Activated CD4-positive, alpha-beta T cell treated with anti-CD3 and anti-CD28 coated beads, Interleukin-2, amount 50 U/mL, for 24 hours (primary cell): ENCODE data around the gene METTL9.
"Not testable (repeated sequence)": the region's sequence is repeated elsewhere in the genome, so short reads cannot be mapped to it uniquely, and the experiment has no call there.

Experiments
- DNase-seq, 2 donors: peaks; one replicate each; pipeline ENCODE4 v3.0.0-alpha.2; 2020; ENCODE audit warnings: low read depth in 1 of 2, low spot score in 1 of 2

METTL9 gene

DNA sequence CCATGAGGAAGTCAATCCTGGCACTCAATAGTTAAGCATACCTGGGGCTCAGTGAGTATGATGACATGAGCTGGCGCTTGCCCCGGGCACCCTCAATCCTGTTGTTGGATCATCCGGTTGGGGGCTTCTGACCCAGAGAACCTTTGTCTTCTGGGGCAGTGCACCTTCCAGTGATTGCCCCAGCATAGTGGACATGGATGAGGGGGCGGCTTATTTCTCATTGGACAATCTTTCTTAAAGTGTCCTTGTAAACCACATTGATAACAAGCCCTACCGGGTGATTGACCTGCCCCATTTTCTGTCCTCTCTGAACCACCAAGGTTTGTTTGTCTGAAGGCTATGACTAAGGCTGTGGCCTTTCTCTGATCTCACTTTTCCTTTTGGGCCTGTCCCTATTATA is 34.8 kb downstream of the METTL9 start:
- DNase-seq: no peak

DNA sequence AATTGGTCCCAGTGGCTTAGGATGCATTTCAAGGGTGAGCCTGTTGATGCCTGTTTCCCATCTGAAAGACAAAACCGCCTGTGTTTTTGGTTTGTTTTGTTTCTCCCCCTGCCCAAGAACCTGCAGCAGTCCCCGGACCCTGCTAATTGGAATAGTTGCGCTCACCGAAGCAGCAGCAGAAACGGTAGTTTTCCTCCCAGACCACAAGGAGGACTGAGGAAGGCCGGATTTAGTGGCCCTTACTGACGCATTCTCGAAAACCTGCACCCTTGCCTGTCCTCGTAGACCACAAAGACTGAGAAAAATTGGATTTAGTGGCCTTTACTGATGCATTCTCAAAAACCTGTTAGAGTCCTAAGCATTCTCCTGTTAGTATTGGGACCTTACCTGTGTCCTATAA is 36.3 kb downstream of the METTL9 start:
- DNase-seq: not testable (repeated sequence)

DNA sequence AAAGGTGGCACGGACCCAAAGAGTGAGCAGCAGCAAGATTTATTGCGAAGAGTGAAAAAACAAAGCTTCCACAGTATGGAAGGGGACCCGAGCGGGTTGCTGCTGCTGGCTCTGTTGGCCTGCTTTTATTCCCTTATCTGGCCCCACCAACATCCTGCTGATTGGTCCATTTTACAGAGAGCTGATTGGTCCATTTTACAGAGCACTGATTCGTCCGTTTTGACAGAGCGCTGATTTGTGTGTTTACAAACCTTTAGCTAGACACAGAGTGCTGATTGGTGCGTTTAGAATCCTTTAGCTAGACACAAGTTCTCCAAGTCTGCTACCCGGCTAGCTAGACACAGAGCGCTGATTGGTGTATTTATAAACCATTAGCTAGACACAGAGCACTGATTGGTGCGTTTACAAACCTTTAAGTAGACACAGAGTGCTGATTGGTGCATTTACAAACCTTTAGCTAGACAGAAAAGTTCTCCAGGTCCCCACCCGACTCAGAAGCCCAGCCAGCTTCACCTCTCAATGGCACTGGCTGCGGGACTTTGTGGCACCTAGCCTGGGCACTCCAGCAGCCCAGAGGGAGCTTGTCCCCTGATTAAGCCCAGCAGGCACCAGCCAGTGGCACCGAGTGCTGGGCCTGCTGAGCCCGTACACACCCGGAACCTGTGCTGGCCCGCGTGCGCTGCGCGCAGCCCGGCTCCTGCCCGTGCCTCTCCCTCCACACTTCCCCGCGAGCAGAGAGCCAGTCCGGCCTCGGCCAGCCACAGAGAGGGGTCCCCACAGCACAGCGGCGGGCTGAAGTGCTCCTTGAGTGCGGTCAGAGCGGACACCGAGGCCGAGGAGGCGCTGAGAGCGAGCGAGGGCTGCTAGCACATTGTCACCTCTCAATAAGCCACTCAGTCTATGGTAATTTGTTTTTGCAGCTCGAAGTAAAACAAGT is 37.9 kb downstream of the METTL9 start:
- DNase-seq: no peak

DNA sequence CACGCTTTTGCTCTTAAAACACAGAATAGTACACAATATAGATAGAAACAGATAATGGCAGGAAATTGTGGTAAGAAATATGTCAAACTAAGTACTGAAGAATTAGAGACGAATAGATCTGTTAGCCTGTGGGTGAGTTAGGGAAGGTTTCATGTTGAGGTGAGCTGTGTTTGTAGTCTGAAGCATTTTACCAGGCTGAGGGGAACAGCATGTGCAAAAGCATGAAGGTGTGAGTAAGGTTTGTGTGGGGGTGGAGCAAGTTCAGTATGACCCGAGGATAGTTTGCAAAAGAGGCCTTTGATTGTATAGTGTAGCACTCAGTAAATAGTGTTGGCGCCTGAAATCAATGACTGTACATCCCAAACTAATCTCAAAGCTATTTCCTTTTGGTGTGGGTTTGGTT is 39.2 kb downstream of the METTL9 start:
- DNase-seq: no peak

- DNase-seq: no peak
Observed at GRCh38 chr16:21639493-21639892, 40.1 kb downstream of the METTL9 start.

GRCh38 chr16:21641916-21642315 is 42.5 kb downstream of the METTL9 start:
- no peak for DNase-seq

GRCh38 chr16:21642861-21643260 is 43.5 kb downstream of the METTL9 start:
- DNase-seq: no peak

GRCh38 chr16:21643785-21644184 is 44.4 kb downstream of the METTL9 start:
- DNase-seq: no peak

DNA sequence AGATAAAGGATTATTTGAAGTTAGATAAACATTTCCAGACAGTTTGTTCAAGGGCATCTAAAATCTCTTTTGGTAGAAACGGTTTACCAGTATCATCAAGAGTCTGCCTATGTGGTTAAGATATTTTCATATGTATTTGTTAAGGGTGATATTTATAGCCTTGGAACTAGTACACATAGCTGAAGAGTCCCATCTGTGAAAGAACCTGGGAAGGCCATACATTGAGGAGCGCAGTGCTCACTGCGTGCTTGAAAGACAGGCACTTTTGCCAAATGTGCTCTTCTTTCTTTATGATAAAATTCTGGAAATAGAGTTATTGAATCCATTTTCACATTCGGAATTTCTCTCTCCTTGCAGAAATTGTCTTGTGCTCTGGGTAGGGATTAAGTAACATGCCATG is 45.3 kb downstream of the METTL9 start:
- no peak for DNase-seq

DNA sequence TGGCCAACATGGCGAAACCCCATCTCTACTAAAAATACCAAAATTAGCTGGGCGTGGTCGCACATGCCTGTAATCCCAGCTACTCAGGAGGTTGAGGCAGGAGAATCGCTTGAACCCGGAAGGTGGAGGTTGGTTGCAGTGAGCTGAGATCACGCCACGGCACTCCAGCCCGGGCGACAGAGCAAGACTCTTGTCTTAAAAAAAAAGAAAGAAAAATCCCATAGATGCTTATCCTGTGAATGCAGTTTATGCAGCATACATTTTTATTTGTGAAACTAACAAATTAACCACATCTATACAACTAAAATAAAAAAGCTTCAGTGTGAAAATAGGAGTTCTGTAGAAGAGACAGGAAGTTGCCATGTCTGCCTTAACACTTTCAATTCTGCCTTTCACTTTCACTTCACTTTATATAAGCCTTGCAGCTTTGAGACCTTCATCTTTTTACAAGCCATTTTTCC is 45.9 kb downstream of the METTL9 start:
- DNase-seq: no peak

DNA sequence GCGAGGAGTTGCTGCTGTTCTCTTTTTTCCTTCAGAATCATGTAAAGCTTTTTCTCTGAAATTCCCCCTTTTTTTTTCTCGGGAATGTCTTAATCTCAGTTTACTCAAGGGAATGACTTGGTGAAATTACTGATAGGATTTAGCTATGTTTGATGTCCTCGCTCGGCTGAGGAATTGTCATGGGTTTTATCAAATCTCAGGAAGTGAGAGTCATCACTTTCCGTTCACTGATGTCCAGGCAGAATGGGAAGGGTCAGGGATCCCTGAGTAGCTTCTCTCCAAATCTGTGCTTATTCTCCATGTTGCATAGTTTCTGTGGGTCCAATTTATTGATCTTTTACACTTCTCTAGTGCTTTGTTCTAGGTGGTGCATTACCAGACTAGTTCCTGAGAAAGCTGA is 46.7 kb downstream of the METTL9 start:
- DNase-seq: no peak

DNA sequence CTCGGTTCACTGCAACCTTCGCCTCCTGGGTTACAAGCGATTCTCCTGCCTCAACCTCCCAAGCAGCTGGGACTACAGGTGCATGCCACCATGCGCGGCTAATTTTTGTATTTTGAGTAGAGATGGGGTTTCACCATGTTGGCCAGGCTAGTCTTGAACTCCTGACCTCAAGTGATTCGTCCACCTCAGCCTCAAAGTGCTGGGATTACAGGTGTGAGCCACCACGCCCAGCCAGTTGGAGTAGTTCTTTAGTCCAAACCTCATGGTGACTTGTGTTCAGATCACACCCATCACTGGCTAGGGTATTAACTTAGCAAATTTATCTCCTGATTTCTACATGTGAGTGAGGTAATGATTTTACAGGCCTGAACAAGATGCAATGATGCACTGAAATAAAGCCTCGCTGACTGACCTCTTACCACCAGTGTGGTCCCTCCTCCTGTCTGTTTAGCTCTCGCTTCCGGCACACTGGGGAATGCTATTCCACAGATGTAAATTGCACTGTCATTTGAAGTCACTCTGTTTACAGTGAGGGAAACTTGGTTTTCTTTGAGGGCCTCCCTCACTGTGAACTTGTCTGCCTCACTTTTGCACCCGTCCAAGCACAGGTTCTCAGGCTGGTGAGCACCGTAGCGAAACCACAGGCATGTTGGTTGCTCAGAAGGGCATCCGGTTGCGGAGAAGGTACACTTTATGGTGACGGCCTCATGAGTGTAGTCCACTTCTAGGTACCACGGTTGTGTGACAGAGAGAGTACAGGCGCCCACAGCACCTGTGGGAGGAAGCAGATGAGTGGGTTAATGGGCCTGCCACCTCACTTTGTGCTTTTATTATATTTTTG is 47.6 kb downstream of the METTL9 start:
- peak; percentile 32 to 62 for DNase-seq

- DNase-seq: no peak
Observed at GRCh38 chr16:21647562-21648164, 48.3 kb downstream of the METTL9 start.

DNA sequence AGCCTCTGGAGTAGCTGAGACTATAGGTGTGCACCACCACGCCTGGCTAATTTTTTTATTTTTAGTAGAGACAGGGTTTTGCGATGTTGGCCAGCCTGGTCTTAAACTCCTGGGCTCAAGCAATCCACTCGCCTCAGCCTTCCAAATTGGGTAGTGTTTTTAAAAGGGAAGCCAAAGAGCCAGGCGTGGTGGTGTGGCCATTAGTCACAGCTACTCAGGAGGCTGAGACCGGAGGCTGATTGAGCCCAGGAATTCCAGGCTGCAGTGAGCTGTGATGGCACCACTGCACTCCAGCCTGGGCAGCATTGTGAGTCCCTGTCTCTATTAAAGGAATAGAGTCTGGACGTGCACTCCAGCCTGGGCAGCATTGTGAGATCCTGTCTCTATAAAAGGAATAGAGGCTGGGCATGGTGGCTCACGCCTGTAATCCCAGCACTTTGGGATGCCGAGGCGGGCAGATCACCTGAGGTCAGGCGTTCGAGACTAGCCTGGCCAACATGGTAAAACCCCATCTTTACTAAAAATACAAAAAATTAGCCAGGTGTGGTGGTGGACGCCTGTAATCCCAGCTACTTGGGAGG is 50.5 kb downstream of the METTL9 start:
- not testable (repeated sequence) for DNase-seq

- DNase-seq: no peak
Observed at GRCh38 chr16:21650521-21650920, 51.1 kb downstream of the METTL9 start.

- no peak for DNase-seq
Observed at GRCh38 chr16:21651515-21651914, 52.1 kb downstream of the METTL9 start.

DNA sequence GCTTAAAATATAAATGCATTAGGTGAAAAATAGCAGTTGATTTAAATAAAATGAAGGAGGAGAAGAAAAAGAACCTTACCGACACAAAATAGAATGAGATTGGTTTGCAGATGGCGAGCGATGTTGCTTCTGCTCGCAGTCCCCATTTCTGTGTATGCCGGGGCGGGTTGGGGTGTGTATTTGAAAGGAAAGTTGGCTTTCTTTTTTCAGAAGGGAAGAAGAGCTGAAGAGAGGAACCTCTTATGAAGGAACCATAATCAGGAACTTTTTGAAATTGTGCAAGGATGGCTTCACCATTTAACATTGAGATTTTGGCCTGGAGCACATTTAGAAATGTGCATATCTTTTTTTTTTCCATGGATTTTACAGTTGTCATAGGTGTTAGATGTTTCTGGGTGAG is 53.1 kb downstream of the METTL9 start, which contains the start of gene IGSF6:
Gene IGSF6, minus strand, starts transcription at position 156 of the 400 bp plus-strand sequence. Its CDS starts 10 bp downstream, at position 146.
- no peak for DNase-seq

GRCh38 chr16:21653571-21653970 is 54.2 kb downstream of the METTL9 start:
- no peak for DNase-seq

- no peak for DNase-seq
Observed at GRCh38 chr16:21654466-21654865, 55.1 kb downstream of the METTL9 start.

GRCh38 chr16:21654881-21655280 is 55.5 kb downstream of the METTL9 start:
- no peak for DNase-seq
